HG03025 (cell line): ENCODE measurements around the gene SYN1.
A peak's percentile ranks its signal among the peaks of the same experiment; 100 is the strongest.

ENCODE experiments used
- ATAC-seq: cut with Tn5 transposase; IDR thresholded peaks from one replicate; pipeline ENCODE4 v1.9.1; 2021; ENCODE audit warnings: mild to moderate bottlenecking, moderate library complexity; ENCODE audit not compliant: unreplicated experiment, low FRiP score

Gene SYN1

DNA sequence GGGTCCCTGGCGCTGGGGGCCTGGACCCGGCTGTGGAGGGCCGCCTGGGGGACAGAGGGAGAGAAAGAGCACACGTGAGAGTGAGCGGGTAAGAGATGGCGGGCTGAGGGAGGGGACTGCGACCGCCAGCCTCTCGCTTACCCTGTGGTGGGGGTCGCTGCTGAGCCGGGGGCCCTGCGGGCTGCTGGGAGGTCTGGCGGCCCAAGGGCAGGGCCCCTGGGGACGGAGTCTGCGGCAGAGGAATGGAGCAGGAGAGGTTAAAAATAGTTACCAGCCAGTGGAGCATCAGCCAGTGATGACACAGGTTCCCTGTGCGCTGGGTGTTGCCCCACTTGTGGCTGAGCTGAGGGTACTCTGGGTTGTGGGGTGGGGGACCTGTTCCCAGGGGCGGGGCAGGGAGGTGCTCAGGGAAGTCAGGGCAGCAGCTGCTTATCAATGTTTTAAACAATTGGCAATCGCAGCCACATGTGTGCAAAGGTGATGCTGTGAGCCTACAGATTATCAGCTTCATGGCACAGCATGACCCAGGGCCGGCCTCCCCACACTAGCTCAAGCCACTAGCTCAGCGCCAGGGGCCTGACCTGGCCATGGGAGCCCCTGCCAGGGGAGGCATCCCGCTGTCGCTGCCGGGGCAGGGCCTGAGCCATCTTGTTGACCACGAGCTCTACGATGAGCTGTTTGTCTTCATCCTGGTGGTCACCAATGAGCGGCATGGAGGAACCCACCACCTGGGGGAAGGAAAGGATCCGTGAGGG lies 44.9 kb downstream of the SYN1 start:
- no peak for ATAC-seq

DNA sequence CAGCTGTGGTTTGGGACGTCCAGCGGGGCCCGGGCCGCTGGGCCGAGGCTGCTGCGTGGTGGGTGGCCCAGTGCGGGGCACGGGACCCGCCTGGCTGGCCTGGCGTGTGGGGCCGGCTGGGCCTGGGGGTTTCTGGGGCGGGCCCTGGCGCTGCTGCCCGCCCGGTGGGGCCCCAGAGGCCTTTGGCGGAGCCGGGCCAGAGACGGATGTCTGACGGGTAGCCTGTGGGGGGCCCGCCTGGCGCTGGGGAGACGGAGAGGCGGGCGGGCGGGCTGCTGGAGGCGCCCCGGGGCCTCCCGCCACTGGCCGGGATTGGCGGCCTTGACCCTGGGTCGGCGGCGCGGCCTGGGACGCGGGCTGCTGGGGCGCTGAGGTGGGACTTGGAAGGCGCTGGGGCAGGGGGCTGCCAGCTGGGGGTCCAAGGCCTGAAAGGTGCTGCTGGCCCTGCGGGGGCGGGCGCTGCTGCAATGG lies 45.5 kb downstream of the SYN1 start:
- no peak for ATAC-seq

GRCh38 chrX:47573341-47574075 lies 46.1 kb downstream of the SYN1 start:
- ATAC-seq: no peak

GRCh38 chrX:47572773-47573340 lies 46.8 kb downstream of the SYN1 start:
- no peak for ATAC-seq

- no peak for ATAC-seq
Observed at GRCh38 chrX:47571896-47572295, 47.8 kb downstream of the SYN1 start.

GRCh38 chrX:47571215-47571614 lies 48.4 kb downstream of the SYN1 start:
- no peak for ATAC-seq

DNA sequence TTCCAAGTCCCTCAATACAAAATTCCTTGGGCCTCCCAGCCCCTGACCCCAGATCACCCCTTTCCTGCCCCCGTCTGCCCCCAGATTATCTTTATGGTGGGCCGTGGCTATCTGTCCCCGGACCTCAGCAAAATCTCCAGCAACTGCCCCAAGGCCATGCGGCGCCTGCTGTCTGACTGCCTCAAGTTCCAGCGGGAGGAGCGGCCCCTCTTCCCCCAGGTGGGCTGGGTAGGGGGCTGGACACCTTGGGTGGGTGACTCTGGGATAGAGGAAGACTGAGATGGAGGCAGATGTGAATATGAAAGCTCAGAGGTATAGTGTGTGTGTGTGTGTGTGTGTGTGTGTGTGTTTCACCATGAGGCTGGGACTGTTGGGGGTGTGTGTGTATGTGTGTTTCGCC lies 48.9 kb downstream of the SYN1 start:
- no peak for ATAC-seq

GRCh38 chrX:47568656-47569295 lies 50.9 kb downstream of the SYN1 start:
- ATAC-seq: no peak

DNA sequence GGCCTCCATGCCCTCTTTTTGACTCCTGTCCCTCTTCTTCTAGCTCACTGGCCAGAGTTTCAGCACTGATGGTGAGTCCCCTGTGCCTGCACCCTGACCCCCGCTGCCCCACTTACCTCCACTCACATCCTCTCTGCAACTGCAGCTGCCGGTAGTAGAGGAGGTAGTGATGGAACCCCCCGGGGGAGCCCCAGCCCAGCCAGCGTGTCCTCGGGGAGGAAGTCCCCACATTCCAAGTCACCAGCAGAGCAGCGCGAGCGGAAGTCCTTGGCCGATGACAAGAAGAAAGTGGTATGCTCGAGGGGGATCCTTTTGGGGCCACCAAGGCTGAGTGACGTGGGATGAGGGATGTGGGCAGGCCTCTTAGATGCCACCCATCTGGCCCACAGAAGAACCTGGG lies 52.8 kb downstream of the SYN1 start:
- ATAC-seq: no peak

DNA sequence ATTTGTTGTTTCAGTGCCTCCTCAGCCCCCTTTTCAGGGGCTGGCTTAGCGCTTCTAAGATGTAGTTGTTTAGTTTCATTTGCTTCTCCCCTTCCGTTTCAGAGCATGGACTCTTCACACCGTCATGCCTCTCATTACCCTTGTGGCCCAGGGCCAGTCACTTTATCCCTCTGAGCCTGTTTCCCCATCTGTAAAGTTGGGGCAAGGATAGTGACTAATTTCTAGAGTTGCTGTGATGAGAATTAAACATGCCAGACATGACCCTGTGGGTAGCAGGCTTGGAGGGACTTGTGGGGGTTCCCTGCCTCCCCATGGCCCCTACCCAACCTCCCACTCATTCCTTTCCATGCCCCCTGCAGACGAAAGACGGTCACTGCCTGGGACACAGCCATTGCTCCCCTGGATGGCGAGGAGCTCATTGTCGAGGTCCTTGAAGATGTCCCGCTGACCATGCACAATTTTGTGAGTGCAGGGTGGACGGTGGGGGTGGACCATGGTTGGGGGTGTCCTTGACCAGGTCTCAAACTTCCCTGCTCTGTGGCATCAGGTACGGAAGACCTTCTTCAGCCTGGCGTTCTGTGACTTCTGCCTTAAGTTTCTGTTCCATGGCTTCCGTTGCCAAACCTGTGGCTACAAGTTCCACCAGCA lies 55.1 kb downstream of the SYN1 start:
- no peak for ATAC-seq

- no peak for ATAC-seq
Observed at GRCh38 chrX:47563801-47564315, 55.8 kb downstream of the SYN1 start.

GRCh38 chrX:47562615-47563243 lies 56.9 kb downstream of the SYN1 start:
- ATAC-seq: no peak

DNA sequence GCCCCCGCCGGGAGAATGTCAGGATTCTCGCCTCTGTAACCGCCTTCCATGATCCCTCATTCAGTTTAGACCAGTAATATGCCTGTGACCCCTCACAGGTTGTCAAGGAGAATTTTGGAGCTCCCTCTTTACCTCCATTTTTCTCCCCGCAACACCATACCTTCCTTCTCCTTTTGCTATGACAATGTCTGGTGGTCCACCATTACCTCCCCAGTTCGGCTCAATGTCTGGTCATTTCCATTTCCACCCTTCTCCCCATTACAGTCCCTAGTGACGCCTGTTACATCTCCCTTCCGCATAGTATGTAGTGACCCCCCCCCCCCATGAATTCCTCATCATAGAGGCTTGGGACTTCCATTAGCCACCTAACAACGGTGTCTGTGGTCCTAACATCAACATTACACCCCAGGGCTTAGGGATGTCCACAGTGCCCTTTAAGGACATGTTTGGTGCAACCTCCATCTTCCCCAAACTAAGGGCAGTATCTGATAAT lies 58.0 kb downstream of the SYN1 start:
- ATAC-seq: no peak

DNA sequence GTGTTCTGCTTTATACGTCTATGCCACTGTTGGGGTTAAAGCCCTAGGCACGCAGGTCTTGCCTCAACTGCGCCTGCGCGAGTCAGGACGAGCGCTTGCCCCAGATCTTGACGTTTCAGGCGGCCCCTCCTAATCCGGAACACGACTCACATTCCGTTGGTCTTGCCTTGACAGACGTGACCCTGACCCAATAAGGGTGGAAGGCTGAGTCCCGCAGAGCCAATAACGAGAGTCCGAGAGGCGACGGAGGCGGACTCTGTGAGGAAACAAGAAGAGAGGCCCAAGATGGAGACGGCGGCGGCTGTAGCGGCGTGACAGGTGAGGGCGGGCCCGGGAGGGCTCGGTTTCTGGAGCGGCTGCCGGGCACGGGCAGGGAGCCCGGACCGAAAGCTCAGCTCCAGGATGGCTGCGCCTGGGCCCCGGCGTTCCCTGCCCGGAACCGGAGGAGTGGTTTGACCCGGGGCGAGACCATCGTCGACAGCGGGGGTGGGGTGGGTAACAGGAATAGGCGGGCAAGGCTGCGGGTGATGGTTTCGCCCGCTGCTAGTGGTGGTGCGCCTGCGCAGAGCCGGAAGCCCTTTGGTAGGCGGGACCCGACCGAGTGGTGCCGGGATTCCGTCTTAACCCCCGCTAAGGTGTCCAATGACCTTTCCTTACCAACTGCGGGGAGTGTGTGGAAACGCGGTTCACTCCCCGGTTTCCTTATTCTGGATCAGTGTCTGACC lies 58.6 kb downstream of the SYN1 start, which contains the start of gene ARAF:
Gene ARAF (plus strand): TSS at position 272 of the 725 bp plus-strand sequence. CDS start 1,763 bp downstream, outside the sequence.
- ATAC-seq: peak; percentile 90

DNA sequence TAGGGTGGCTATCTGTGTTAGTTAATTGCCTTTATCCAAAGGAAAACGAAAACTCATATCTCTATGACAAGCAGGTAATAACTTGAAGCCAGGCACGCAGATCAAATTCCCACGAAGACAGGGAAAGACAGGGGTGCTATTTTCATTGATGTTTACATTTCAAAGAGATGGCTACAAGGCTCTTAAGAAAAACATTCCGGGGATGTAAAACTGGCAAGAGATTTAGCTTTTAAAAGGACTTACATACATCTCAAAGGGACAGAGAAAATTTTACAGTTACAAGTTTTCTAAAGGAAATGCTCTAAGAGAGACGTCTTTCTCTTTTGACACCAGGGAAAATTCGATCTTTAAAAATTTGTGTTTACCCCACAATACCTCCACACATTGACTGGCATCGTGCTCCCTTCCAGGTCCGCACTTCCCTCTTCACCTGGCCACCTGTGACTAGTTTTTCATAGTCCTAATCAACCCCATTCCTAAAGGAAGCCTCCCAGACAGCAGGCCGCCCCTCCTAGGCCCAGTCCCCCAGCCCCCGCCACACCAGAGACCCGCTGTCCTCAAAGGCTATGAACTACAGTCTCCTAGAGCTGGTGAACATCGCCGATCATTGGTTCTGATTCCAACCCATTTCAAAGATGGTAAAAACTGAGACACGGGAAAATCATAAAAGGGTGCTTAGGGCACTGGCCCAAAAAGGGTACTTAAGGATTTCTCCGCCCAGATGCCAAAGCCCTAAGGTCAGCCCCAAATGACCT lies 59.3 kb downstream of the SYN1 start:
- ATAC-seq: no peak

- no peak for ATAC-seq
Observed at GRCh38 chrX:47558436-47558835, 61.2 kb downstream of the SYN1 start.

DNA sequence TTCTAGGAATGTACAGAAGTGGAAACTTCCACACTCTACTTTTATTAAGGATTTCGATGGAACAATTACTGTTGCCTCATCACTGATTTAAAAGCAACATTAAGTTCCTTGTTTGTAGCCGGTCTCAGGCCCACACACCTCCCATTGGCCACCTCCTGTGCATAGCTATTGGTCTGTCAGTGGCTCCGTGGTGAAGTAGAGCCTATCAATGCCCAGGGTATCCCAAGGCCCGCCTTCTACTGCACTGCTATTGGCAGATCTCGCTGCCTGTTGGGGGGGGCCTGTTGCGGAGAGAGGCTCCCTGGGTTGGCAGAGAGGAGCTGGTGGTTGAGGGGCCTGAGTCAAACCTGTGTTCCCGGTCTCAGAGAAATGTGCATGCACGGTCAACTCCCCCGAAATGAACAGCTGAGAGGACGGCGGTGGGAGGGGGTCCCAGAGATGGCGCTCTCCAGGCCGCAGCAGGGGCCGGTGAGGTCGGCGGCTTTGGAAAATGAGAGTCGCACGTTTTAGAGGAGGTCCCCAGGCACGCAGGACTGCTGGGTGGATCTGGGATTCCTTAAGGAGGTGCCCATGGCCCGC lies 63.5 kb downstream of the SYN1 start:
- peak; percentile 86 for ATAC-seq

DNA sequence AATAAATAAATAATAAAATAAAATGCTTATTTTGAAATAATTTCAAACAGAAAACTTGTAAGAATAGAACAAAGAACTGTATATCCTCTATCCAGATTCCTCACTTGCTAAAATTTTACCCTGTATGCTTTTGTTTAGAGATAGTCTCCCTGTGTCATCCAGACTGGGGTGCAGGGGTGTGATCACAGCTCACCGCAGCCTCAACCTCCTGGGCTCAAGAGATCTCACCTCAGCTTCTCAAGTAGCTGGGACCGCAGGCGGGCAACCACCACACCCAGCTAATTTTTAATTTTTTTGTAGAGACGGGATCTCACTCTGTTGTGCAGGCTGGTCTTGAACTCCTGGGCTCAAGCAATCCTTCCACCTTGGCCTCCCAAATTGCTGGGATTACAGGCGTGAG lies 76.2 kb downstream of the SYN1 start:
- ATAC-seq: no peak
